HCT116 (cell line): ENCODE data around the gene DPP6. TPM values are rescaled to one million over a fixed set of nuclear protein-coding genes. Genes with fewer than 3 reads are reported as not detected.

Experiments
- ATAC-seq: fragments of 200-7000 bp; cut with Tn5 transposase; 2 replicates; pipeline ENCODE4 v1.9.1; 2020; ENCODE audit warnings: mild to moderate bottlenecking, moderate library complexity
- BruUV-seq: library from RNA; stranded (reverse); fragments of 400-500 nt; replicated peaks from 2 replicates; lab custom pipeline; 2021; lab: Mats Ljungman, UMichigan
- CTCF ChIA-PET: fragments of 300-600 bp; sonication (Branson Sonifier 250); formaldehyde crosslinking; loops from one replicate; lab custom pipeline; 2021; ENCODE audit warnings: antibody characterized with exemption; lab: Charles Lee
- POLR2A ChIA-PET: fragments of 300-600, 350-600 bp; sonication (Branson Sonifier 250); formaldehyde crosslinking; loops from one replicate; lab custom pipeline; 2021; ENCODE audit warnings: antibody characterized with exemption; lab: Charles Lee
- RAD21 ChIA-PET, 2 experiments: fragments of 300-600 bp; sonication (Branson Sonifier 250); formaldehyde crosslinking; loops; one replicate each; lab custom pipeline; 2023; ENCODE audit warnings: low total read pairs in 2 of 2; ENCODE audit not compliant: uncharacterized antibody in 2 of 2, unreplicated experiment in 2 of 2, low non-redundant PET in 1 of 2; lab: Charles Lee
- DNase-seq: peaks from one replicate; pipeline ENCODE4 v3.0.0-alpha.2; 2010; ENCODE audit warnings: low read depth, low spot score
- H2AFZ ChIP-seq: fragments of 200-600 bp; shearing (Covaris generic), sonication (generic); 2 replicates; pipeline ENCODE4 v1.6.1; 2017; ENCODE audit warnings: low read depth, mixed run types, mixed read lengths, antibody characterized with exemption, low read length; ENCODE audit not compliant: poor library complexity, severe bottlenecking
- H3K27ac ChIP-seq: 2 replicates; pipeline ENCODE4 v1.5.1; 2012; ENCODE audit warnings: low read depth, low read length
- H3K27me3 ChIP-seq: fragments of 200-600 bp; sonication (generic); 2 replicates; pipeline ENCODE4 v1.6.1; 2016; ENCODE audit warnings: mixed run types, low read length, mixed read lengths; ENCODE audit not compliant: insufficient read depth
- H3K36me3 ChIP-seq, 2 experiments: fragments of 200-500 bp in 1 of 2; fragments of 200-600 bp in 1 of 2; sonication (Bioruptor generic) in 1 of 2; sonication (generic) in 1 of 2; 2 replicates each; pipeline versions ENCODE4 v1.5.1 to v1.6.1; 2014 to 2016; ENCODE audit warnings: low read length in 2 of 2, inconsistent platforms in 1 of 2, mixed read lengths in 1 of 2, mixed run types in 1 of 2; ENCODE audit not compliant: insufficient read depth in 2 of 2, control insufficient read depth in 1 of 2
- H3K4me1 ChIP-seq, 2 experiments: fragments of 200-600 bp in 1 of 2; sonication (generic) in 1 of 2; 2 replicates each; pipeline versions ENCODE4 v1.5.1 to v1.6.1; 2012 to 2017; ENCODE audit warnings: low read length in 2 of 2, inconsistent platforms in 1 of 2, mild to moderate bottlenecking in 1 of 2, mixed read lengths in 1 of 2, mixed run types in 1 of 2, moderate library complexity in 1 of 2; ENCODE audit not compliant: insufficient read depth in 2 of 2, control insufficient read depth in 1 of 2
- H3K4me2 ChIP-seq: fragments of 200-600 bp; sonication (generic); 2 replicates; pipeline ENCODE4 v1.6.1; 2017; ENCODE audit warnings: mixed run types, low read length, mixed read lengths
- H3K4me3 ChIP-seq, 2 experiments: fragments of 200-600 bp in 1 of 2; sonication (generic) in 1 of 2; replicated peaks in 1 of 2; 2 replicates each; pipeline ENCODE4 v1.5.1; 2011 to 2016; ENCODE audit warnings: low read length in 2 of 2, control low read depth in 1 of 2, low read depth in 1 of 2, mild to moderate bottlenecking in 1 of 2, mixed read lengths in 1 of 2, mixed run types in 1 of 2
- H3K79me2 ChIP-seq: fragments of 200-600 bp; sonication (generic); 2 replicates; pipeline ENCODE4 v1.6.1; 2017; ENCODE audit warnings: mild to moderate bottlenecking, mixed run types, low read length, moderate library complexity, mixed read lengths; ENCODE audit not compliant: insufficient read depth
- H3K9ac ChIP-seq: fragments of 200-600 bp; sonication (generic); 2 replicates; pipeline ENCODE4 v1.6.1; 2016; ENCODE audit warnings: low read length, mixed read lengths
- H3K9me2 ChIP-seq: fragments of 200-600 bp; sonication (generic), shearing (Covaris generic); 2 replicates; pipeline ENCODE4 v1.6.1; 2017; ENCODE audit warnings: mixed run types, mild to moderate bottlenecking, moderate library complexity; ENCODE audit not compliant: insufficient read depth
- H3K9me3 ChIP-seq, 2 experiments: fragments of 200-500 bp in 1 of 2; fragments of 200-600 bp in 1 of 2; sonication (Bioruptor generic) in 1 of 2; sonication (generic) in 1 of 2; 2 replicates each; pipeline ENCODE4 v1.6.1; 2014 to 2017; ENCODE audit warnings: low read length in 2 of 2, mixed read lengths in 2 of 2, inconsistent platforms in 1 of 2, low read depth in 1 of 2, mild to moderate bottlenecking in 1 of 2, mixed run types in 1 of 2, moderate library complexity in 1 of 2; ENCODE audit not compliant: control insufficient read depth in 1 of 2, insufficient read depth in 1 of 2
- H4K20me1 ChIP-seq: fragments of 200-600 bp; sonication (generic), shearing (Covaris generic); 2 replicates; pipeline ENCODE4 v1.6.1; 2017; ENCODE audit warnings: mixed run types, mild to moderate bottlenecking, moderate library complexity; ENCODE audit not compliant: insufficient read depth
- CBX3 ChIP-seq: IDR thresholded peaks from 2 replicates; pipeline ENCODE4 v1.6.1; 2012; ENCODE audit warnings: low read depth
- CEBPB ChIP-seq: IDR thresholded peaks from 2 replicates; pipeline ENCODE4 v1.6.1; 2012; ENCODE audit warnings: low read depth
- ELF1 ChIP-seq: IDR thresholded peaks from 2 replicates; pipeline ENCODE4 v1.6.1; 2012; ENCODE audit warnings: low read depth, borderline replicate concordance
- EZH2 ChIP-seq: fragments of 200-600 bp; sonication (generic); IDR thresholded peaks from 2 replicates; pipeline ENCODE4 v1.6.1; 2017; ENCODE audit warnings: antibody characterized with exemption, mixed run types
- EZH2phosphoT487 ChIP-seq: fragments of 200-600 bp; IDR thresholded peaks from 2 replicates; pipeline ENCODE4 v1.6.1; 2018; ENCODE audit warnings: antibody characterized with exemption, borderline replicate concordance
- FOSL1 ChIP-seq: IDR thresholded peaks from 2 replicates; pipeline ENCODE4 v1.6.1; 2012; ENCODE audit warnings: low read depth
- POLR2A ChIP-seq: IDR thresholded peaks from 2 replicates; pipeline ENCODE4 v1.7.0; 2011; ENCODE audit warnings: borderline replicate concordance; ENCODE audit not compliant: insufficient read depth, insufficient read length; ENCODE audit errors: extremely low read depth
- POLR2AphosphoS5 ChIP-seq: IDR thresholded peaks from 2 replicates; pipeline ENCODE4 v1.6.1; 2011; ENCODE audit warnings: mild to moderate bottlenecking, low read depth, low read length, moderate library complexity
- SIN3A ChIP-seq: IDR thresholded peaks from 2 replicates; pipeline ENCODE4 v1.6.1; 2012; ENCODE audit warnings: low read depth
- SP1 ChIP-seq: IDR thresholded peaks from 2 replicates; pipeline ENCODE4 v1.6.1; 2012; ENCODE audit warnings: low read depth
- SRF ChIP-seq: IDR thresholded peaks from 2 replicates; pipeline ENCODE4 v1.6.1; 2012; ENCODE audit warnings: low read depth
- TCF7L2 ChIP-seq: IDR thresholded peaks from 2 replicates; pipeline ENCODE4 v1.7.0; 2011; ENCODE audit warnings: borderline replicate concordance, inconsistent platforms; ENCODE audit not compliant: insufficient read depth, insufficient read length; ENCODE audit errors: extremely low read depth
- YY1 ChIP-seq: IDR thresholded peaks from 2 replicates; pipeline ENCODE4 v1.6.1; 2011; ENCODE audit warnings: low read length, low read depth, moderate library complexity, mild to moderate bottlenecking; ENCODE audit not compliant: insufficient replicate concordance; ENCODE audit errors: extremely low read depth
- ZFX ChIP-seq: fragments of 450-650 bp; IDR thresholded peaks from 2 replicates; pipeline ENCODE4 v1.6.1; 2017
- intact Hi-C: fragments of 100-400 bp; cut with micrococcal nuclease; formaldehyde crosslinking; loops from 2 replicates; pipeline ENCODE4 v1.10.0; 2022
- total RNA-seq: library from RNA; stranded (reverse); gene quantifications from one replicate; pipeline ENCODE4 v1.2.1, GENCODE V29; 2021; ENCODE audit not compliant: unreplicated experiment
- TF ChIP-seq, protein P1 (sequence below): IDR thresholded peaks from 2 replicates; pipeline ENCODE4 v1.6.1; 2012; ENCODE audit warnings: low read depth
- TF ChIP-seq, protein P2 (sequence below): IDR thresholded peaks from 2 replicates; pipeline ENCODE4 v1.6.1; 2012
- TF ChIP-seq, protein P3 (sequence below): IDR thresholded peaks from 2 replicates; pipeline ENCODE4 v1.6.1; 2012

Gene DPP6
- total RNA-seq, 1 experiment from 2014 or later: not detected

DNA sequence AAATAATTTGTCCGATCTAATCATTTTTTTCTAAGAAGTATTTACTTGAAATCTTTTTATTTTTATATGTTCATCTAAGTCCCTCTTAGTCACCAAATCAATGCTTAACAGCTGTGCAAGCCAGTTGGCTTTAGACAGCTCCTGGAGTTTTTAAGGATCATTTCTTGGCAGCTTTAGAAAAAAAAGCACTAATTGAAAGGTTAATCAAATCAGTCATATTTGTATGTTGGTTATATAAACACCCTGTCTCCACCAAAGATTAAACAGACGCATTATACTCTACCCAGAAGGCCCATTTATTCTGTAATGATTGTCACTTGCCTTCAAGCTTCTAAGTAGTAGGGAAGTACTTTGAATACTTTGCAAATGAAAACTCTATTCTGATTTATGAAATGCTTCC lies 890.5 kb downstream of the DPP6 start:
- H4K20me1 ChIP-seq: no peaks in the 10 kb centered on the region
- no peak for DNase-seq
- ATAC-seq: no peak
- H3K36me3 ChIP-seq: peaks cover 24 to 32% of the 10 kb centered on the region in 2 experiments; a peak in 3 of 4 replicates
- H3K27me3 ChIP-seq: no peaks in the 10 kb centered on the region
- POLR2A ChIA-PET: no interaction called here
- CTCF ChIA-PET: interaction anchor here (1.8 kb wide), 1 partner anchor 15 kb away, joined by 8 read pairs; no protein-coding TSS in a partner anchor
- no peak overlapping the region for H3K4me3 ChIP-seq
- no peak overlapping the region for H3K4me2 ChIP-seq
- BruUV-seq: no TSS peak
- no peak overlapping the region for H3K9ac ChIP-seq
- RAD21 ChIA-PET: interaction anchor here in 1 of 2 experiments (1.3 kb wide), 1 partner anchor 15 kb away, joined by 3 read pairs; no protein-coding TSS in a partner anchor
- TF ChIP-seq, protein P1, sequence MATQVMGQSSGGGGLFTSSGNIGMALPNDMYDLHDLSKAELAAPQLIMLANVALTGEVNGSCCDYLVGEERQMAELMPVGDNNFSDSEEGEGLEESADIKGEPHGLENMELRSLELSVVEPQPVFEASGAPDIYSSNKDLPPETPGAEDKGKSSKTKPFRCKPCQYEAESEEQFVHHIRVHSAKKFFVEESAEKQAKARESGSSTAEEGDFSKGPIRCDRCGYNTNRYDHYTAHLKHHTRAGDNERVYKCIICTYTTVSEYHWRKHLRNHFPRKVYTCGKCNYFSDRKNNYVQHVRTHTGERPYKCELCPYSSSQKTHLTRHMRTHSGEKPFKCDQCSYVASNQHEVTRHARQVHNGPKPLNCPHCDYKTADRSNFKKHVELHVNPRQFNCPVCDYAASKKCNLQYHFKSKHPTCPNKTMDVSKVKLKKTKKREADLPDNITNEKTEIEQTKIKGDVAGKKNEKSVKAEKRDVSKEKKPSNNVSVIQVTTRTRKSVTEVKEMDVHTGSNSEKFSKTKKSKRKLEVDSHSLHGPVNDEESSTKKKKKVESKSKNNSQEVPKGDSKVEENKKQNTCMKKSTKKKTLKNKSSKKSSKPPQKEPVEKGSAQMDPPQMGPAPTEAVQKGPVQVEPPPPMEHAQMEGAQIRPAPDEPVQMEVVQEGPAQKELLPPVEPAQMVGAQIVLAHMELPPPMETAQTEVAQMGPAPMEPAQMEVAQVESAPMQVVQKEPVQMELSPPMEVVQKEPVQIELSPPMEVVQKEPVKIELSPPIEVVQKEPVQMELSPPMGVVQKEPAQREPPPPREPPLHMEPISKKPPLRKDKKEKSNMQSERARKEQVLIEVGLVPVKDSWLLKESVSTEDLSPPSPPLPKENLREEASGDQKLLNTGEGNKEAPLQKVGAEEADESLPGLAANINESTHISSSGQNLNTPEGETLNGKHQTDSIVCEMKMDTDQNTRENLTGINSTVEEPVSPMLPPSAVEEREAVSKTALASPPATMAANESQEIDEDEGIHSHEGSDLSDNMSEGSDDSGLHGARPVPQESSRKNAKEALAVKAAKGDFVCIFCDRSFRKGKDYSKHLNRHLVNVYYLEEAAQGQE: no peak
- TF ChIP-seq, protein P2, sequence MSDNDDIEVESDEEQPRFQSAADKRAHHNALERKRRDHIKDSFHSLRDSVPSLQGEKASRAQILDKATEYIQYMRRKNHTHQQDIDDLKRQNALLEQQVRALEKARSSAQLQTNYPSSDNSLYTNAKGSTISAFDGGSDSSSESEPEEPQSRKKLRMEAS: no peak
- TF ChIP-seq ZFX (no peak), SIN3A (no peak), TCF7L2 (no peak), POLR2A (no peak), EZH2phosphoT487 (no peak), EZH2 (no peak), SP1 (no peak), YY1 (no peak), CBX3 (no peak), SRF (no peak), POLR2AphosphoS5 (no peak), FOSL1 (no peak), ELF1 (no peak), CEBPB (no peak)
- TF ChIP-seq, protein P3, sequence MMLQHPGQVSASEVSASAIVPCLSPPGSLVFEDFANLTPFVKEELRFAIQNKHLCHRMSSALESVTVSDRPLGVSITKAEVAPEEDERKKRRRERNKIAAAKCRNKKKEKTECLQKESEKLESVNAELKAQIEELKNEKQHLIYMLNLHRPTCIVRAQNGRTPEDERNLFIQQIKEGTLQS: no peak
- TF ChIP-seq, all 23 proteins: peak for 0
- Histone ChIP-seq H3K79me2 (no peaks in the 10 kb centered on the region), H3K27ac (no peak overlapping the region), H2AFZ (no peak overlapping the region), H3K4me1 (no peaks in the 10 kb centered on the region), H3K9me3 (0 out of 4 replicates have a peak, but pooled peaks cover 0 to 3% of the 10 kb centered on the region in 2 experiments), H3K9me2 (no peaks in the 10 kb centered on the region)
- intact Hi-C loops: no loop called here
